GM12892 (cell line): ENCODE results near the gene ZNF823.

Source experiments
- DNase-seq: peaks from one replicate; pipeline ENCODE4 v3.0.0; 2011; ENCODE audit not compliant: insufficient read length
- FAIRE-seq: peaks from 2 replicates; lab custom pipeline; 2011; peaks lifted over from hg19 to GRCh38; lab: Jason Lieb, UNC
- POLR2A ChIP-seq: IDR thresholded peaks from 2 replicates; pipeline ENCODE4 v1.6.1; 2011; ENCODE audit warnings: low read depth, low read length, control low read depth
- POLR2AphosphoS5 ChIP-seq: IDR thresholded peaks from 2 replicates; pipeline ENCODE4 v1.6.1; 2011; ENCODE audit warnings: low read depth, low read length, control low read depth
- TAF1 ChIP-seq: IDR thresholded peaks from 2 replicates; pipeline ENCODE4 v1.6.1; 2011; ENCODE audit warnings: low read depth, mild to moderate bottlenecking, control low read depth, low read length, borderline replicate concordance

The ZNF823 gene

DNA sequence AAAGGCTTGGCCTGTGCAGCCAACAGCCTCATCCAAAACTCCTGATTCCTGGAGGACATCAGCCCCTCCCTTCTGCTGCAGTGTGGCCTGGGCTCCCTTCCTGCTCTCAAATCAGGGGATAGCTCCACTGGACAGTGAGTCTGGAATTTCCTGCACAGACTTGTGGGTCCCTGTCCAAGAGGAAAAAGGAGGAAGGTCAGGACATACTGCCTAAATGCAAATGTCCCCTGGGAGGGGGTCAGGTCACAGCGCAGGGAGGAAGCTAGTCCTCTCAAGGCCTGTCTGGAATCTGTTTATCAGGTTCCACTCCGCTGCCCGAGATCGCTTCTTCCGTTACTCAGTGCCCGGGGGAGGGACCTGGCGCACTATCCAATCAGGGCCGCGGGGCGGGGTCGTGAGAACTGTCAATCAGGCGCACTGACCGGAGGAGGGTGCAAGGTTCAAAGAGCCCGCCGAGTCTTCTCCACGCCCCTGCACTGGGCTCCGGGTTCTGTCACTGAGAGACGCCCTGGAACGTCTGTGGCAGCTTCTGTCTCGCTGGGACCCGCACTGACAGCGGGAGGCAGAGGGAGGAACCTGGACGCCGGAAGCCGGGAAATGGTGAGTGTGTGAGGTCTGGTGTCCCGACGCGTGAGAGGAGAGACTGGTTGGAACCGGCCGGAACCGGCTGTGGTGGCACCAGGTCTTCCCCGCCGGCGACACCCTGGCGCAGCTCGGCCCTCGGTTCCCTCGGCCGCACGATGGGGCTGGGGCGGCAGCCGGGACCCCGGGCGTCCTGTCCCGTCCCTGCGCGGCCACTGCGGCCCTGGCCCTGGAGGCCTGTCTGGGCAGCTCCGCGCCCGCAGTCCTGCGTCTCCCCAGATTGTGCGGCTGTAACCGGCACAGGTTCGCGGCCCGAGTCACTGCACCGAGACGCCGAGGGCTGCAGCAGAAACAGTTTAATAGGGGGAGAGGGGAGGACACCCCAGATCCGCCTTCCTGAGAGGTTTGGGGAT, 28.1 kb upstream of the ZNF823 start, which contains the start of gene ZNF441:
Gene ZNF441, plus strand, starts transcription at position 404 of the 995 bp plus-strand sequence. Its CDS starts 194 bp downstream, at position 598.
- FAIRE-seq (peak; percentile 77), DNase-seq (peak; percentile 79)
- no peak for TF ChIP-seq POLR2AphosphoS5
- TF ChIP-seq TAF1, result 0 out of 2 replicates have a peak, but pooled peaks have one; percentile 10
- TF ChIP-seq POLR2A, result peak; percentile 72; the same call in 1 of the 2 replicates

- DNase-seq (no peak), FAIRE-seq (no peak)
- no peak for TF ChIP-seq POLR2AphosphoS5
- no peak for TF ChIP-seq TAF1
- no peak for TF ChIP-seq POLR2A
These were observed 24.9 kb upstream of the ZNF823 start for GRCh38 chr19:11763611-11764010.

DNA sequence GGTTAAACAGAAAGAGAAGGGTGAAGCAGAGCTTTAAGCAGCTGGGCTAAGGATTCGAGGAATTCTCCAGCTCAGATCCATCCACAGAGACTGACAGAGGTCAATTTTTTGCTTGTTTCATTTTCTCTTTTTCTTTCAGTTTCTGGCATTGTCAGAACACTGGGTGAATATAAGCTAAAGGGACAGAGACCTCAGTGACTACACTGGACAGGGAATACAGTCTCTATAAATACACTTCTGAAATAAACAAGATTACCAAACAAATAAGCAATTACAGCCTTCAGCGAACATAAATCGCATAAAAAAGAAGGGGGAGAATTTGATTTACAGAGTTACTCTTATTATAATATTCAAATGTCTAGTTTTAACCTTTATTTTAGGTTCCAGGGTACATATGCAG, 24.4 kb upstream of the ZNF823 start:
- no peak for DNase-seq
- FAIRE-seq, result no peak
- TF ChIP-seq TAF1 (no peak), POLR2AphosphoS5 (no peak), POLR2A (no peak)

- DNase-seq (no peak), FAIRE-seq (no peak)
- TF ChIP-seq POLR2AphosphoS5 (no peak), TAF1 (no peak), POLR2A (no peak)
These were observed 21.1 kb upstream of the ZNF823 start for GRCh38 chr19:11759805-11760204.

DNA sequence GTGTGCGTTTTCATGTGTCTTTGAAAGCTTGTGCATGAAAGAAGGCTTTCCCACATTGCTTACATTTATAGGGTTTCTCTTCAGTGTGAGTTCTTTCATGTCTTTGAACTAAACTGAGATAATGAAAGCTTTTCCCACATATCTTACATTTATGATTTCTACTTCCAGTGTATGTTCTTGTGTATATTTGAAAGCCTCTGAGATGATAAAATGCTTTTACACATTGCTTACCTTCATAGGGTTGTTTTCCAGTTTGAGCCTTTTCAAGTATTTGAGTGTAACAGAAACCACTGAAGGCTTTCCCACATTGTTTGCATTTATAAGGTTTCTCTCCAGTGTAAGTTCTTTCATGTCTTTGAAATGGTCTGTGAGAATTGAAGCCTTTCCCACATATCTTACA, 18.2 kb upstream of the ZNF823 start:
- no peak for FAIRE-seq
- TF ChIP-seq TAF1 (no peak), POLR2A (no peak), POLR2AphosphoS5 (no peak)
- no peak for DNase-seq

DNA sequence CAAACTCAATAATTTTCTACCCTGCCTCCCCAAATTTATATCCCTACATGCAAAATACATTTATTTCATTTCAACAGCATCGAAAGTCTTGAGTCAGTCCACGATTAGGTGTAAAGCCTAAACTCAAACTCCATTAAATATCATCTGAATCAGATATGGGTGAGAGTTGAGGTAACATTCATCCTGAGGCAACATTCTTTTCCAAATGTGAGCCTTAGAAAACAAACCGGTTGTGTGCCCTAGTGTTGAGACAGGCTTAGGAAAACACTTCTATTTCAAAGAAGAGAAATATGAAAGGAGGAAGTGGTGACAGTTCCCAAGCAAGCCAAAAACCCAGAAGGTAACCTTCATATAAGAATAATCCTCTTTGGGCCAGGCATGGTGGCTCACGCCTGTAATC, 15.9 kb upstream of the ZNF823 start:
- TF ChIP-seq POLR2AphosphoS5 (no peak), POLR2A (no peak), TAF1 (no peak)
- DNase-seq, result no peak
- no peak for FAIRE-seq

- no peak for FAIRE-seq
- no peak for DNase-seq
- no peak for TF ChIP-seq POLR2AphosphoS5
- no peak for TF ChIP-seq TAF1
- TF ChIP-seq POLR2A, result no peak
These were observed 13.5 kb upstream of the ZNF823 start for GRCh38 chr19:11752244-11752736.

DNA sequence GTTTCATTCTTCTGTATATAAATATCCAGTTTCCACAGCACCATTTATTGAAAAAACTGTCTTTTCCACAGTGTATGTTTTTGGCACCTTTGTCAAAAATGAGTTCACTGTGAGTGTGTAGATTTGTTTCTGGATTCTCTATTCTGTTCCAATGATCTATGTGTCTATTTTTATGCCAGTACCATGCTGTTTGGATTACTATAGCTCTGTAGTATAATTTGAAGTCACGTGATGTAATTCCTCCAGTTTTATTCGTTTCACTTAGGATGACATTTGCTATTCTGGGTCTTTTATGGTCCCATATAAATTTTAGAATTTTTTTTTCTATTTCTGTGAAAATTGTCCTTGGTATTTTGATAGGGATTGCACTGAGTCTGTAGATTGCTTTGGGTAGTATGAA, 11.0 kb upstream of the ZNF823 start:
- FAIRE-seq (no peak), DNase-seq (no peak)
- no peak for TF ChIP-seq TAF1
- no peak for TF ChIP-seq POLR2A
- TF ChIP-seq POLR2AphosphoS5, result no peak

GRCh38 chr19:11747277-11747676, 8.5 kb upstream of the ZNF823 start:
- DNase-seq (no peak), FAIRE-seq (no peak)
- no peak for TF ChIP-seq POLR2A
- TF ChIP-seq TAF1, result no peak
- TF ChIP-seq POLR2AphosphoS5, result no peak

DNA sequence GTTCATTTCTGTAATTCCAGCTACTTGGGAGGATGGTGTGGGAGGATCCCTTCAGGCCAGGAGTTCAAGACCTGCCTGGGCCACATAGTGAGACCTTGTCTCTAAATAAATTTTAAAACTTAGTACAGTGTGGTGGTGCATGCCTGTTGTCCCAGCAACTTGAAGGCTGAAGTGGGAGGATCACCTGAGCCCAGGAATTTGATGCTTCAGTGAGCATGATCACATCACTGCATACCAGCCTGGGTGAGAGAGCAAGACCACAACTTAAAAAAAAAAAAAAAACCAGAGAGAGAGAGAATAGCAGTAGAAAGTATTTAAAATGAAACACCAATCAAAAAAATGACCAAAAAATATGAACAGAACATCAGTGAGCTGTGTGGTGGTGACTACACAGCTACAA, 7.1 kb upstream of the ZNF823 start:
- no peak for DNase-seq
- no peak for FAIRE-seq
- TF ChIP-seq TAF1 (no peak), POLR2A (no peak), POLR2AphosphoS5 (no peak)

DNA sequence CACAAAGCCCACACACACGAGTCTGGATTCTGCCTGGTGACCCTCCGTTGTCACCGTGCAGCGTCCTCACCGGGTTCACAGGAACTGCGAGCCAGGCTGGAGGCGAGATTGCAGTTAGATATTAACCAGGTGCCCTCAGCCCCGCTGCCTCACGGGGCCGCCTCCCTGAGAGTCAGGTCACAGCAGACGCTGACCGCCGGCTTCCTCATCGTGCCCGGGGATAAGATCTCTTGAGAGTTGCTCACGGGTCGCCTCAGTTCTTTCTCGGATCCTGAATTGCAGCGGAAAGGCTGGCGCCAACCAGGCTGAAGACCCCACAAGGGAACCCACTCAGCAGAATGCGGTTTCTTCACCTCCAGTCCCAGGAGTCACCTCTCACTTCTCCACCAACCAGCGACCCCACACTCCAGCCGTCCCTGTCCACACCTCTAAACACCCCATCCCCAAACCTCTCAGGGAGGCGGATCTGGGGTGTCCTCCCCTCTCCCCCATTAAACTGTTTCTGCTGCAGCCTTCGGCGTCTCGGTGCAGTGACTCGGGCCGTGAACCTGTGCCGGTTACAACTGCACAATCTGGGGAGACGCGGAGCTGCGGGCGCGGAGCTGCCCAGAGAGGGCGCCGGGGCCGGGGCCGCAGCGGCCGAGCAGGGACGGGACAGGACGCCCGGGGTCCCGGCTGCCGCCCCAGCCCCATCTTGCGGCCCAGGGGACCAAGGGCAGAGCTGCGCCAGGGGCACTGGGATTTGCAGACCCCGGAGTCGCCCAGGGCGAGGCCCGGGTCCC, 591 bp downstream of the ZNF823 start:
- TF ChIP-seq POLR2A (no peak), TAF1 (no peak), POLR2AphosphoS5 (no peak)
- peak; percentile 34 for DNase-seq
- peak; percentile 48 for FAIRE-seq
